Measurements from ENCODE around the gene GNG3. TPM values are rescaled to one million over a fixed set of nuclear protein-coding genes. Genes with fewer than 3 reads are reported as not detected.

The GNG3 gene
- total RNA-seq, 4 donors from 2014 or later = not detected

GRCh38 chr11:62721994-62722393 is 14.5 kb downstream of the GNG3 start:
- Histone ChIP-seq H3K9me3 (no peaks in the 10 kb centered on the region), H3K4me1 (peaks cover 9 to 64% (median 15%) of the 10 kb centered on the region in 3 donors), H3K27me3 (no peaks in the 10 kb centered on the region), H3K36me3 (peaks cover 49 to 73% (median 50%) of the 10 kb centered on the region in 3 donors), H3K27ac (no peak overlapping the region), H3K4me3 (no peak overlapping the region)
- no peak for DNase-seq
- 63 to 72% methylated on average over 7 of the region's 7 CpGs for WGBS, 2 donors
- intact Hi-C loops (cut with DNase I) = loop anchor here (10.0 kb wide), 1 partner anchor 143 kb away; no protein-coding TSS in a partner anchor
- TF ChIP-seq CTCF (IDR thresholded peaks at IDR 0.05) = no peak
- no peak for TF ChIP-seq POLR2A (IDR thresholded peaks at IDR 0.05)

GRCh38 chr11:62724171-62724570 is 16.7 kb downstream of the GNG3 start:
- 32 to 45% methylated on average over 8 of the region's 8 CpGs for WGBS, 2 donors
- Histone ChIP-seq H3K9me3 (no peaks in the 10 kb centered on the region), H3K27ac (peak overlapping the region in 1 of 4 donors; percentile 99), H3K27me3 (no peaks in the 10 kb centered on the region), H3K4me1 (peaks cover 9 to 50% (median 15%) of the 10 kb centered on the region in 3 donors), H3K36me3 (peaks cover 34 to 52% (median 39%) of the 10 kb centered on the region in 3 donors), H3K4me3 (peak overlapping the region in 3 of 4 donors; percentile 72 to 93 (median 78))
- no peak for DNase-seq
- TF ChIP-seq POLR2A (IDR thresholded peaks at IDR 0.05) (no peak), CTCF (IDR thresholded peaks at IDR 0.05) (no peak)
- intact Hi-C loops (cut with DNase I) = loop anchor here (10.0 kb wide), 1 partner anchor 141 kb away; no protein-coding TSS in a partner anchor

GRCh38 chr11:62725646-62726045 is 18.2 kb downstream of the GNG3 start:
- DNase-seq = no peak
- H3K4me1 ChIP-seq = peaks cover 21 to 61% (median 29%) of the 10 kb centered on the region in 3 donors
- peak overlapping the region; percentile 92 to 99 (median 94) for H3K27ac ChIP-seq
- intact Hi-C loops (cut with DNase I) = loop anchor here (5.0 to 10.0 kb wide), 2 partner anchors 37 to 139 kb away; partner anchors contain the start of gene POLR2G
- H3K9me3 ChIP-seq = no peaks in the 10 kb centered on the region
- no peaks in the 10 kb centered on the region for H3K27me3 ChIP-seq
- peaks cover 27 to 43% (median 28%) of the 10 kb centered on the region in 3 donors for H3K36me3 ChIP-seq
- WGBS, 2 donors = 0 to 1% methylated on average over 7 of the region's 7 CpGs
- TF ChIP-seq CTCF (IDR thresholded peaks at IDR 0.05) (no peak), POLR2A (IDR thresholded peaks at IDR 0.05) (no peak)
- H3K4me3 ChIP-seq = peak overlapping the region; percentile 72 to 93 (median 77)

GRCh38 chr11:62726156-62726914 is 18.9 kb downstream of the GNG3 start:
- H3K9me3 ChIP-seq = no peaks in the 10 kb centered on the region
- DNase-seq = no peak
- intact Hi-C loops (cut with DNase I) = loop anchor here (5.0 to 10.0 kb wide), 2 partner anchors 36 to 138 kb away; partner anchors contain the start of gene POLR2G
- TF ChIP-seq POLR2A (IDR thresholded peaks at IDR 0.05) (no peak), CTCF (IDR thresholded peaks at IDR 0.05) (no peak)
- H3K27ac ChIP-seq = peak overlapping the region; percentile 92 to 99 (median 94)
- H3K27me3 ChIP-seq = no peaks in the 10 kb centered on the region
- peak overlapping the region; percentile 72 to 93 (median 77) for H3K4me3 ChIP-seq
- H3K36me3 ChIP-seq = peaks cover 21 to 43% (median 21%) of the 10 kb centered on the region in 3 donors
- H3K4me1 ChIP-seq = peaks cover 28 to 67% (median 29%) of the 10 kb centered on the region in 3 donors
- 0% methylated on average over 10 to 30 of the region's 51 CpGs for WGBS, 2 donors

GRCh38 chr11:62726915-62727164 is 19.4 kb downstream of the GNG3 start:
- intact Hi-C loops (cut with DNase I) = loop anchor here (5.0 to 10.0 kb wide), 2 partner anchors 35 to 138 kb away; partner anchors contain the start of gene POLR2G
- Histone ChIP-seq H3K27me3 (no peaks in the 10 kb centered on the region), H3K27ac (peak overlapping the region; percentile 92 to 99 (median 94)), H3K4me3 (peak overlapping the region; percentile 72 to 93 (median 77)), H3K36me3 (peaks cover 17 to 42% (median 17%) of the 10 kb centered on the region in 3 donors), H3K9me3 (no peaks in the 10 kb centered on the region), H3K4me1 (peaks cover 28 to 67% (median 29%) of the 10 kb centered on the region in 3 donors)
- no CpG with 5 or more reads among the region's 37 CpGs for WGBS, 2 donors
- TF ChIP-seq CTCF (IDR thresholded peaks at IDR 0.05) (peak in 2 of 6 experiments; percentile 2 to 13), POLR2A (IDR thresholded peaks at IDR 0.05) (no peak)
- DNase-seq = no peak
